Neural crest cell (in vitro differentiated cells): ENCODE data around the gene TTLL11. TPM values are rescaled to one million over a fixed set of nuclear protein-coding genes. Genes with fewer than 3 reads are reported as not detected.

ENCODE experiments used
- DNase-seq: peaks from one replicate; pipeline ENCODE4 v3.0.0; 2021; ENCODE audit warnings: low read depth, mixed read lengths, low spot score
- H3K27ac Mint-ChIP-seq: one replicate; pipeline ENCODE4 v1.8.0; 2021; ENCODE audit warnings: mild to moderate bottlenecking, mixed read lengths; ENCODE audit not compliant: unreplicated experiment
- H3K27me3 Mint-ChIP-seq: 2 replicates; pipeline ENCODE4 v1.8.0; 2021; ENCODE audit warnings: low read depth, mild to moderate bottlenecking, mixed read lengths
- H3K36me3 Mint-ChIP-seq: 2 replicates; pipeline ENCODE4 v1.8.0; 2021; ENCODE audit warnings: low read depth, mild to moderate bottlenecking, mixed read lengths
- H3K4me1 Mint-ChIP-seq: 2 replicates; pipeline ENCODE4 v1.8.0; 2021; ENCODE audit warnings: mixed read lengths
- H3K4me3 Mint-ChIP-seq: one replicate; pipeline ENCODE4 v1.8.0; 2021; ENCODE audit warnings: mild to moderate bottlenecking, mixed read lengths
- H3K9me3 Mint-ChIP-seq: 2 replicates; pipeline ENCODE4 v1.8.0; 2021; ENCODE audit warnings: mixed read lengths
- CTCF ChIP-seq: fragments of 200-600 bp; sonication (generic); conservative IDR thresholded peaks from 2 replicates; pipeline ENCODE4 v1.5.0; 2021; ENCODE audit warnings: antibody characterized with exemption, mild to moderate bottlenecking
- total RNA-seq: library from RNA; stranded (reverse); gene quantifications from 2 replicates; pipeline ENCODE4 v1.2.1, GENCODE V29; 2021

TTLL11 gene
- total RNA-seq, 1 donor from 2014 or later: 9.1 TPM

GRCh38 chr9:121874524-121874923 lies 218.6 kb downstream of the TTLL11 start:
- H3K4me1 Mint-ChIP-seq: peaks cover 9% of the 10 kb centered on the region
- no peak for DNase-seq
- TF ChIP-seq CTCF: no peak
- H3K27me3 Mint-ChIP-seq: peaks cover 91% of the 10 kb centered on the region
- no peaks in the 10 kb centered on the region for H3K9me3 Mint-ChIP-seq
- no peak overlapping the region for H3K4me3 Mint-ChIP-seq
- no peak overlapping the region for H3K27ac Mint-ChIP-seq
- H3K36me3 Mint-ChIP-seq: no peaks in the 10 kb centered on the region

DNA sequence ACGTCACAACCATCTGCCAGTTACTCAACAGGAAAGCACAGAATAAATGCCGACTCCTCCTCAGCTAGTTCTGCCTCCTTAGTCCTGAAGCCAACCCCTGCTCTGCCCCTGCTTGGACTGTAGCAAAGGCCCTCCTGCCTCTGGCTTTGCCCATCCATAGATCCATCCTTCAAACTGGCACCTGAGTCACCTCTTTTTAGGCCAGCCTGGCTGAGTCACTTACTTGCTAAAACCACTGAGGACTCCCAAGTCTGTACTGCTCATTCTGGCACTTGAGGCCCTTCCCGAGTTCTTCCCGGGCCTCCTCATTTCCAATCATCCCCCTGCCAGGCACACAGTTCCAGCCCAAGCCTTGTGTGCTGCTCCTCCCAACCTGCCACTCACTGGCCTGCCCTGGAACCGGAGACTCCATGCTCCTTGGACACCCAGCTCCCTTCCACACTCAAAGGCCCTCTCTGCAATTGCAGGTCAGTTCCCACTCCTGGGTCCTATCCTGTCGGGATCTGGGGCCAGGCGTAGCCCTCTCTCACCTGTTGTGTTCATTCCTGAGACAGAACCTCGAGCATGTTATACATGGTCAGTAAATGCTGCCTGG lies 221.6 kb downstream of the TTLL11 start:
- Mint-ChIP-seq H3K9me3 (no peaks in the 10 kb centered on the region), H3K27me3 (peaks cover 84% of the 10 kb centered on the region), H3K27ac (peak overlapping the region; percentile 1), H3K4me3 (no peak overlapping the region), H3K4me1 (no peaks in the 10 kb centered on the region), H3K36me3 (no peaks in the 10 kb centered on the region)
- no peak for TF ChIP-seq CTCF
- DNase-seq: no peak

- Mint-ChIP-seq H3K4me3 (no peak overlapping the region), H3K27me3 (peaks cover 77% of the 10 kb centered on the region), H3K27ac (no peak overlapping the region), H3K36me3 (no peaks in the 10 kb centered on the region), H3K9me3 (no peaks in the 10 kb centered on the region), H3K4me1 (no peaks in the 10 kb centered on the region)
- DNase-seq: no peak
- no peak for TF ChIP-seq CTCF
Observed at GRCh38 chr9:121870271-121870670, 222.8 kb downstream of the TTLL11 start.

- no peaks in the 10 kb centered on the region for H3K9me3 Mint-ChIP-seq
- no peak for TF ChIP-seq CTCF
- H3K27me3 Mint-ChIP-seq: peaks cover 79% of the 10 kb centered on the region
- H3K4me3 Mint-ChIP-seq: no peak overlapping the region
- no peak overlapping the region for H3K27ac Mint-ChIP-seq
- no peaks in the 10 kb centered on the region for H3K36me3 Mint-ChIP-seq
- DNase-seq: no peak
- H3K4me1 Mint-ChIP-seq: no peaks in the 10 kb centered on the region
Observed at GRCh38 chr9:121868626-121869025, 224.5 kb downstream of the TTLL11 start.

DNA sequence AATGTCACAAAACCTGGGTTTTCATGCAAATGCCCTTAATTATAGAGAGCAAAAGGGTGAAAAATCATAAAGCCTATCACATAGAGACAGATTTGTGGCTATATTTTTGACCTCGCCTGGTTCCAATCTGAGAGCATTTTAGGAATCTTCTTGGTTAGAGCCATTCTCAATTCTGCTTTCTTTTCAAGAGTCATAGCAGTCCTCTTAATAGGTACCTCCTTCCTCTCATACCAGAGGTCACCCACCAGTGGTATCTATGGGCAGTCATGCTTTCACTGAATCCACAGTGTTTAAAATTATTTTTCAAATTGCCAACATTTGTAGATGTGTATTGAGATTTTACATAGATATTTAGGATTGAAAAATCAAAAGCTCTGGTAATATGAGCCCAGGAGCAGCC lies 226.2 kb downstream of the TTLL11 start:
- DNase-seq: no peak
- no peak for TF ChIP-seq CTCF
- Mint-ChIP-seq H3K36me3 (no peaks in the 10 kb centered on the region), H3K9me3 (no peaks in the 10 kb centered on the region), H3K27ac (no peak overlapping the region), H3K4me3 (no peak overlapping the region), H3K4me1 (peaks cover 12% of the 10 kb centered on the region), H3K27me3 (peaks cover 74% of the 10 kb centered on the region)
